GM10847 (cell line): ENCODE measurements around the gene PNMA8B.

Experiments used
- POLR2A ChIP-seq: IDR thresholded peaks from 2 replicates; pipeline ENCODE4 v1.6.1; 2011; ENCODE audit not compliant: insufficient read length; ENCODE audit errors: extremely low read depth

PNMA8B gene

GRCh38 chr19:46493236-46494145 lies 2.2 kb downstream of the PNMA8B start:
- TF ChIP-seq POLR2A, result no peak

DNA sequence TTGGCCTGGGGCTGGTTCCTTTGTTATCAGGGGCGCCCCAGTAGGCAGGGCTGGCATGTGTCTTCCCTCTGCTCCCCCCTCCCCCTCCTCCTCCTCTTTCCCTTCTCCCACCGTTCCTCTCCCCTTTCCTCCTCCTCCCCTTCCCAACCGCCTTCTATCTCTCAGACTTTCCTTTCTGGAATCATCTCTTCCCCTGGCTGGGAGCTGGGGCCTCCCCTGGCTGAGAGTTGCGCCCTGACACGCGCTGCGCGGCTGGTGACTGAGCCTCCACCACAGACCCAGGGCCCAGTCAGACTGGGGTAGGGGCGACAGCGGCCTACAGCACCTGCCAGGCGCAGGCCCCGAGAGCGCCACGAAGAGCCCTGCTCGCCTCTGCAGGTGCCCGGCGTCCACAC lies 2.8 kb downstream of the PNMA8B start:
- no peak for TF ChIP-seq POLR2A

DNA sequence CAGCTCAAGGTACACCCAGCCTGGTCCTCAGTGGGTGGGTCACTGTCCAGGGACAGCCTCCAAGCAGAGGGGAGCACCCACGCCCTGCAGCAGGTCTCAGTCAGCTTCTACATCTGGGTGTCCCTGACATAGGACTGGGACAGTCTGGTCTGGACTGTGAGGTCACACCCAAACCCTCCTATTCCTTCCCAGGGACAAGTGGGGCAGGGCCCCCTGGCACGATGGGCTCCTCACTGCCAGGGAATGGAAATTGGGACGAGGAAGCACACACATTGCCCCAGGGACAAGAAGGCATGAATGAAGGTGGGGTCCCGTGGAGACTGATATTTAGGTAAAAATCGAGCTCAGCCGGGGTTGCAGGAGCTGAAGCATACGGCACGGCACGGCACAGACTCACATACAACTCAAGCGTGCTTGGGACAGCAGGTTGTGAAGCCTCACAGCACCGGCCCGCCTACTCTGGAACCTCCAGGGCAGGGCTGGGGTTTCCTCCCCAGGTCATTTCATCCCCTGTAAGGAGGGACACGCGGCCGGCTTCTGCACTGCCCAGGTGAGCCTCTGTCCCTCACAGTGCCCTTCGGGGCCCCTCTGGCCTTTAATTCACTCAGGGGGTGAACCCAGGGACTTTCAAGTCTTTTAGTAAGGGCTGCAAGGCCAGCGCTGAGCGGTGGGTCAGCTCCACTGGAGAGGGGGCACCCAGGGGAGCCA lies 3.5 kb downstream of the PNMA8B start:
- no peak for TF ChIP-seq POLR2A

DNA sequence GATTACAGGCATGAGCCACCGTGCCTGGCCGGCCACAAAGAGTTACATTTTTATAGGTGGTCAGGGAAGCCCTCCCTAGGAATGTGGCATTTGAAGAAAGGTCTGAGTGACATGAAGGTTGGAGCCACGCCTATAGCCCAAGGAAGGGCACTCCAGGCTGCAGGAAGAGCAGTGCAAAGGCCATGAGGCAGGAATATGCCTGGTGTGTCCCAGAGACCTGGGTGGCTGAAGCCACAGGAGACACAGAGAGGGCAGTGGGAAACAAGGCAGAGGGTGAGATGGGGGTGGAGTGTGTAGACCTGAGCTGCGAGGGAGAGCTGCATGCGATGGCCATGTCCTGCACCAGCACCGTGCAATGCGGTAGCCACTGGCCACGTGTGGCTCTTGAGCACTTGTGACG lies 4.9 kb downstream of the PNMA8B start:
- TF ChIP-seq POLR2A, result no peak

GRCh38 chr19:46489445-46490272 lies 6.0 kb downstream of the PNMA8B start:
- TF ChIP-seq POLR2A, result no peak

DNA sequence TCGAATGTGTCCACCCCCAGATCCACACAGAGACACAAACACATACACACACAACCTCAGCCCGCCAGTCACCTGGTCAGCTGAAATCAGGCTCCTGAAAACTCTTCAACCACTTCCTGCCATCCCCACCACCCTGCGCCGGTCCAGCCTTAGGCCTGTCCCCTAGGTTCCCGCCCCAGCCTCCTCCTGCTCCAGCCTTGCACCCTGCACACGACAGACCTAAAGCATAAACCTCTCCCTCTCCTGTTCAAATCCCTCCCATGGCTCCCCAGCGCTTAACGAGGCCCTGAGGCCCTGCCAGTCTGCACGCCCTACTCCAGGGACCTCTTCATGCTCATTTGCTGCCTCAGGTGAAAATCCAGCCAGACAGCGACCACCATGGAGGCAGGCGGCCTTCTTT lies 7.1 kb downstream of the PNMA8B start:
- no peak for TF ChIP-seq POLR2A

DNA sequence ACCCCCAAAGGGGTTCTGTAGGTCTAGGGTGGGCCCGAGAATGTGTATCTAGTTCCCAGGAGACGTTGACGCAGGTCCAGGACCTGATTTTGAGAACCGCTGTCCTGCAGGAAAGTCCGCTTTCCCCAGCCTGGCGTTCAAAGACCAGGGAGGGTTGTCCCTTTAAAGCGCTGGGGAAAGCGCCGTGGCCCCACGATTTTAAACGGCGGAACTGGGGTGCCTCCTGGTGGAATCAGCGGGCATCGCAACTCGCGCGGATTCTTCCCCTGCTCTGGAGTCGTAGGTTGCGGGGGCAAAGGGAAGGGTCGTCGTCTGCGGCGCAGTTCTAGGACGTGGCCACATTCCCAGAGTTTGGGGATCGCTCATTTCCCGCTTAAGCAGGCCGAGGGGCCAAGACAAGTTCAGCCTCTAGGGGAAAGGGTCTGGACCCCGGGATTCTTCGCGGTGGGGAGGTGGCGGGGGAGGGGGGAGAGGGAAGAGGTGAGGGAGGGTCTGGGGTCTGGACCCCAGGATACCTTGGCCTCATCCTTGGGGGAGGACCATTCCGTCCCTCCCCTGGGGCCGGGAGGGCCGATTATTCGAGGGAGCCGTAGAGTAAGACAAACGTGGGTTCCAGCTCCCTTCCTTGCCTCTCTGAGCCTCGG lies 7.7 kb downstream of the PNMA8B start:
- TF ChIP-seq POLR2A, result no peak

DNA sequence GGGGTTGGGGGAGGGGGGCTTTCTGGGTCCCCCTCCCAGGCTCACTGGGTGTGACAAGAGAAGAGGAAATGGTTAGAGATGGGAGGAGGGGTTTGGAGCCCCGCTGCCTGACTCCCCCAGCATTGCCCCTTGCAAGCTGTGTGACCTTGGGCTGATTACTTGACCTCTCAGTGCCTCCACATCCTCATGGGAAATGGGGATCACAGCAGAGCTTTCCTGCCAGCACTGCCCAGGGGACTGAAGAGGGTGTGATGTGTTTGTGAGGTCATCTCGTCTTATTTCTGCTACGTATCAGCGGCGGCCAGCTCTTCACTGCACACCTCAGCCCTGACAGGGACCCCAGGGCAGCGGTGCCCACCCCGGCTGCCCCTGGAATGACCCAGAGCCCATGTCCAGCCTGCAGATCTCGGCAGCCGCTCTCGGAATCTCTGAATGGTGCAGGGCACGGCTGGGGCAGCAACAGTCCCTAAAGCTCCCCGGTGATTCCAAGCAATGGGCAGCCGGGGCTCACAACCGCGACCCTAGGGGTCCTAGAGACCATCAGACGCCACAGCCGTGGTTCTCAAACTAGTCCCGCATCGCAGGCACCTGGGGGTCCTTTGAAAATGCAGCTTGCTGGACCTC lies 8.4 kb downstream of the PNMA8B start:
- TF ChIP-seq POLR2A, result no peak

GRCh38 chr19:46486358-46486757 lies 9.3 kb downstream of the PNMA8B start:
- TF ChIP-seq POLR2A, result no peak

DNA sequence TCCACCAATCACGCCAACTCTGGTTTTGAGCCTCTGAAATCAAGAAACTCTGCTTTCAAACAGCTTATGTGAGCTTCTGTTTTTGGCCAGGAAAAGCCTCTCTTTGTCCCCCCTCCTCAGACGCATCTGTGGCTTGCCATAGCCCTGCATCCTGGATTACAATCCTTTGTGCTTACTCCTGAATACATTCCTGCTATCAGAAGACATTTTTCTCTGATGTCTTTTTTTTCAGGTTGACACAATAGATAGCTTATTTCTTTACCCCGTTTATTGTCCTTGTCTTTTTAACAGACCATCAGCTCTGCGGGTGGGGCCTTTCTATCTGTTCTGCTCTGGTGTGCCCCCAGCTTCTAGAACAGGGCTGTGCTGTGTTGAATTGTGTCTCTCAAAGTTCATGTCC lies 11.0 kb downstream of the PNMA8B start:
- no peak for TF ChIP-seq POLR2A

DNA sequence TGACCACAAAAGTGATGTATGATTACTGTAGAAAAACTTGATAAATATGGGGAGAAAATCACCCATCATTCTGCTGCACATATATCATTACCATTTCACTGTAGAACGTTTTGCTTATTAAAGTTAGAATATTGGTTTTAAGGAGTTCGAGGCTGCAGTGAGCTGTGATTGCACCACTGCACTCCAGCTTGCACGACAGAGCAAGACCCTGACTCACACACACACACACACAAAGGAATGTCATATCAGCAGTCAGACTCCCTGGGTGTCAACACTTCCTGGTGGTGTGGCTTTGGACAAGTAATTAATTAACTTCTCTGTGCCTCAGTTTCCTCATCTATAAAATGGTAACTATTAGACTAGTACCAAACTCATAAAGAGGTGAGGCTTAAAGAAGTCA lies 13.0 kb downstream of the PNMA8B start:
- TF ChIP-seq POLR2A, result no peak

DNA sequence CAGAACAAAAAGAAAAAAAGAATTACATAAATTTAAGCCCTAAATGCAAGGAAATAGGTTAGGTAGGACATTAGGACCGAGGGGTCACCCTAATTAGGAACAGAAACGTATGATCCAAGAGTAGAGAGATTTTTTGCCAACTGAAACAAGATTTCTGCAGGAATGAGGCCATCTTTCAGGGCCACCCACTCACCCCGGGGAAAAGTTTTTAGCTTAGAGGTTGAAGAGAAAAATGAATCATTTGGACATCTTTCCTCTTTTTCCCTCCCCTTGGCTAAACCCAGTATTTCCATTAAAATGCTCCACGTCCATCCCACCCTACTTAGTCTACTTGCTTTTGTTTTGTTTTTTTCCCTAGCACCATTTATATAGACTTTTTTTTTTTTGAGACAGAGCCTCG lies 13.7 kb downstream of the PNMA8B start:
- TF ChIP-seq POLR2A, result no peak

DNA sequence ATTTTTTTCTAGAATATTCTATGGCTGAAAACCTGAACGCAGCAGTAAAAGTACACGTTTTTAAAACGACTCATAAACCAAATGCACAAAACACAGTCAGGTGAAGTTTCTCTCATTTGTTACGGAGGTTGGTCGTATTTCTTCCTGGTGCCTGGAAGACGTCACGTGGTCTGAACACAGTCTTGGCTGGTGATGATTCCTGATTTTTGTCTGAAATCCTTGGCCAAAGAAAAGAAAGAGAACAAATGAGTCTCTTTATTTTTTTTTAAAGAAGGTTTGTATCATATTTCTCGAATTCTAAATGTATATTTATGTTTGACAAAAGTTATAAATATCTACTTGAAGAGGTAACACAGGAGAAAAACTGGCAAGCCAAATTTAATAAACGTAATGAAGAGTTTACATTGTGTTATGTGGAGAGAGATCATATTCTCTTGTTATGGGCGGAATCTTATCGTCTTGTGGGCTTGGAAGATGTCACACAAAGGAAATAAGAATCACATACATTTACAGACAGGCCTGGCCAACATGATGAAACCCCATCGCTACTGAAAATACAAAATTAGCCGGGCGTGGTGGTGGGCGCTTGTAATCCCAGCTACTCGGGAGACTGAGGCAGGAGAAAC lies 14.3 kb downstream of the PNMA8B start:
- no peak for TF ChIP-seq POLR2A

DNA sequence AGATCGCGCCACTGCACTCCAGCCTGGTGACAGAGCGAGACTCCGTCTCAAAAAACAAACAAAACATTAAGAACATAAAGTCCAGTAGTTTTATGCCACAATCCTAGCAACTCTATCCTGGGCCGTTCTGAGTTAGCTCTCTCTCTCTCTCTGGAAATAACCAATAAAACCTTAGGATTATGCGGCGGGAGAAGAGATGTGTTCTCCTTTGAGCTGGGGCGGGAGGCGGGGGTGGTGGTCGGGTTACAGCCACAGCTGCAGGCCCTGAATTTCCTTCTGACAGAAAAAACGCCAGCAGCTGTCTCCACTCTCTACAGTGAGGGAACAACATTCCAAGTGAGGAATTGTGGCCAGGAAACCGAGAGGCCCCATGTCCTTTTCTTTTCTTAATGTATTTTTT lies 15.3 kb downstream of the PNMA8B start:
- no peak for TF ChIP-seq POLR2A
